ENCODE results near the gene EEFSEC.

DNA sequence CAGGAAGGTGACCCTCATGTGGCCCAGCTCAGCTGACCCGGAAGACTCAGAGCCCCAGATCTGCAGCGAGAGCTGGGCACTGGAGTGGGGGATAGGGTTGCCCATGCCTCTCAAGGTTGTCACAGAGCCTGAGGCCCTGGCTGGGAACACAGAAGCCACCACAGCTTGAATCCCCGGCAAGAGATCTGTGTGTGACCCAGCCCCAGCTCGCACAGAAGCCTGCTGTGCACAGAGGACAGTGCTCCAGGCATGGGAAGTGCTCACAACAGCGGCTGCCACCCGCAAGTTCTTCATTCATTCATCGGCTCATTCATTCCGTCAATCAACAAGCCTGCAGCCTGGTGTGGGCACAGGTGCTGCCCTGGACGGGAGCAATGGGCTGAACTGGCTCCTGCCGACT lies 277.0 kb downstream of the EEFSEC start:
- TF ChIP-seq CTCF (IDR thresholded peaks at IDR 0.05; ENCODE audit: insufficient read depth, low read length) (no peak), SPI1 (IDR thresholded peaks at IDR 0.05; ENCODE audit: borderline replicate concordance, low read depth) (no peak)

Data from HL-60 (cell line).